GM18508 (cell line): ENCODE data around the gene MRPL46.

Experiments used
- ATAC-seq: cut with Tn5 transposase; IDR thresholded peaks from one replicate; pipeline ENCODE4 v1.9.1; 2021; ENCODE audit warnings: moderate number of reproducible peaks; ENCODE audit not compliant: insufficient read depth, unreplicated experiment

The MRPL46 gene

GRCh38 chr15:88467073-88467934, at the start of gene MRPL46, which contains the start of gene MRPS11:
Gene MRPL46 (minus strand): TSS chr15:88467388. CDS start chr15:88467377, 11 bp downstream.
Gene MRPS11 (plus strand): TSS chr15:88467708. CDS start chr15:88467718, 10 bp downstream.
- peak; percentile 60 for ATAC-seq

GRCh38 chr15:88513195-88513594, 46.0 kb upstream of the MRPL46 start:
- ATAC-seq, result no peak

GRCh38 chr15:88512601-88513000, 45.4 kb upstream of the MRPL46 start:
- no peak for ATAC-seq

GRCh38 chr15:88512078-88512477, 44.9 kb upstream of the MRPL46 start:
- ATAC-seq, result no peak

GRCh38 chr15:88511161-88511560, 44.0 kb upstream of the MRPL46 start:
- ATAC-seq, result no peak

GRCh38 chr15:88509964-88510363, 42.8 kb upstream of the MRPL46 start:
- no peak for ATAC-seq

- no peak for ATAC-seq
Measured at GRCh38 chr15:88509321-88509720, 42.1 kb upstream of the MRPL46 start.

GRCh38 chr15:88506628-88507027, 39.4 kb upstream of the MRPL46 start:
- ATAC-seq, result no peak

- no peak for ATAC-seq
Measured at GRCh38 chr15:88505721-88506120, 38.5 kb upstream of the MRPL46 start.

GRCh38 chr15:88504445-88504844, 37.3 kb upstream of the MRPL46 start:
- ATAC-seq, result no peak

- no peak for ATAC-seq
Measured at GRCh38 chr15:88498996-88499395, 31.8 kb upstream of the MRPL46 start.

- no peak for ATAC-seq
Measured at GRCh38 chr15:88497109-88497765, 30.0 kb upstream of the MRPL46 start.

GRCh38 chr15:88493844-88494243, 26.7 kb upstream of the MRPL46 start:
- no peak for ATAC-seq

- ATAC-seq, result no peak
Measured at GRCh38 chr15:88491158-88491557, 24.0 kb upstream of the MRPL46 start.

GRCh38 chr15:88490036-88490435, 22.8 kb upstream of the MRPL46 start:
- ATAC-seq, result no peak

GRCh38 chr15:88489321-88489720, 22.1 kb upstream of the MRPL46 start:
- no peak for ATAC-seq

GRCh38 chr15:88487796-88488523, 20.8 kb upstream of the MRPL46 start:
- no peak for ATAC-seq

- ATAC-seq, result no peak
Measured at GRCh38 chr15:88487178-88487795, 20.1 kb upstream of the MRPL46 start.

GRCh38 chr15:88484682-88485331, 17.6 kb upstream of the MRPL46 start:
- no peak for ATAC-seq

- no peak for ATAC-seq
Measured at GRCh38 chr15:88482263-88482662, 15.1 kb upstream of the MRPL46 start.
